Caco-2 (cell line): ENCODE data around the gene RPL7A. TPM values are rescaled to one million over a fixed set of nuclear protein-coding genes. Genes with fewer than 3 reads are reported as not detected.

ENCODE experiments used
- BruUV-seq: library from RNA; stranded (reverse); fragments of 400-500 nt; replicated peaks from 2 replicates; lab custom pipeline; 2021; lab: Mats Ljungman, UMichigan
- CTCF ChIA-PET: fragments of 300-600 bp; sonication (Branson Sonifier 250); formaldehyde crosslinking; loops from one replicate; lab custom pipeline; 2022; ENCODE audit warnings: antibody characterized with exemption; lab: Charles Lee
- POLR2A ChIA-PET: fragments of 300-600 bp; sonication (Branson Sonifier 250); formaldehyde crosslinking; loops from one replicate; lab custom pipeline; 2022; ENCODE audit warnings: antibody characterized with exemption; lab: Charles Lee
- DNase-seq, 2 experiments: peaks; one replicate each; pipeline versions ENCODE4 v3.0.0 to v3.0.0-alpha.2; 2020 to 2022
- H3K27me3 ChIP-seq: replicated peaks from 2 replicates; pipeline ENCODE4 v1.6.0; 2011; ENCODE audit warnings: low read length; ENCODE audit not compliant: control insufficient read depth, insufficient read depth
- H3K36me3 ChIP-seq: 2 replicates; pipeline ENCODE4 v1.5.1; 2011; ENCODE audit warnings: low read length; ENCODE audit not compliant: control insufficient read depth, insufficient read depth
- H3K4me1 ChIP-seq: fragments of 250-450 bp; sonication (Bioruptor Pico); 2 replicates; pipeline ENCODE4 v1.5.1; 2020; ENCODE audit warnings: mild to moderate bottlenecking
- H3K4me3 ChIP-seq: 2 replicates; pipeline ENCODE4 v1.5.1; 2011; ENCODE audit warnings: low read depth, mild to moderate bottlenecking, control low read depth, low read length
- H3K9me3 ChIP-seq: fragments of 250-450 bp; sonication (Bioruptor Pico); 2 replicates; pipeline ENCODE4 v1.5.1; 2020; ENCODE audit warnings: mild to moderate bottlenecking, moderate library complexity
- H3K27ac Mint-ChIP-seq: one replicate; pipeline ENCODE4 v1.8.0; 2022; ENCODE audit warnings: mixed read lengths; ENCODE audit not compliant: unreplicated experiment
- H3K27me3 Mint-ChIP-seq: one replicate; pipeline ENCODE4 v1.8.0; 2022; ENCODE audit warnings: mixed read lengths; ENCODE audit not compliant: insufficient read depth, unreplicated experiment
- H3K36me3 Mint-ChIP-seq: one replicate; pipeline ENCODE4 v1.8.0; 2022; ENCODE audit warnings: mild to moderate bottlenecking, mixed read lengths; ENCODE audit not compliant: insufficient read depth, unreplicated experiment
- H3K4me1 Mint-ChIP-seq: one replicate; pipeline ENCODE4 v1.8.0; 2022; ENCODE audit warnings: low read depth, mixed read lengths; ENCODE audit not compliant: unreplicated experiment
- H3K4me3 Mint-ChIP-seq: one replicate; pipeline ENCODE4 v1.8.0; 2022; ENCODE audit warnings: mild to moderate bottlenecking, moderate library complexity, mixed read lengths; ENCODE audit not compliant: unreplicated experiment
- H3K9me3 Mint-ChIP-seq: one replicate; pipeline ENCODE4 v1.8.0; 2022; ENCODE audit warnings: mixed read lengths; ENCODE audit not compliant: unreplicated experiment
- intact Hi-C: fragments of 100-400 bp; cut with micrococcal nuclease; formaldehyde crosslinking; loops from one replicate; pipeline ENCODE4 v1.10.0; 2022; ENCODE audit not compliant: unreplicated experiment
- total RNA-seq: library from RNA; stranded (reverse); gene quantifications from 2 replicates; pipeline ENCODE4 v1.2.3, GENCODE V29; 2022
- TF ChIP-seq, protein P1 (sequence below), 2 experiments: fragments of 200-600 bp in 1 of 2; IDR thresholded peaks; 1 replicate in 1 of 2; 2 replicates in 1 of 2; pipeline versions ENCODE4 v1.5.1 to v1.8.0; 2011 to 2022; ENCODE audit warnings: antibody characterized with exemption in 1 of 2, control low read depth in 1 of 2, inconsistent platforms in 1 of 2, low read depth in 1 of 2, low read length in 1 of 2, mild to moderate bottlenecking in 1 of 2, moderate library complexity in 1 of 2; ENCODE audit not compliant: insufficient read depth in 1 of 2, severe bottlenecking in 1 of 2, unreplicated experiment in 1 of 2

Gene RPL7A
- total RNA-seq, 1 experiment from 2014 or later = 1,995 TPM

- peak overlapping the region; percentile 90 for H3K4me3 Mint-ChIP-seq
- ChIA-PET POLR2A (interaction anchor here (1.2 to 1.7 kb wide), 4 partner anchors 8 to 161 kb away, joined by 6 to 19 read pairs (median 14); partner anchors contain the start of genes CACFD1, SURF1 and SURF2), CTCF (interaction anchor here (0.8 to 1.1 kb wide), 5 partner anchors 8 to 163 kb away, joined by 3 to 9 read pairs (median 7); partner anchors contain the start of genes CACFD1, SLC2A6, SURF1 and SURF2)
- peak overlapping the region; percentile 98 for H3K27ac Mint-ChIP-seq
- Histone ChIP-seq H3K4me3 (peak overlapping the region; percentile 85), H3K4me1 (peaks cover 10% of the 10 kb centered on the region), H3K36me3 (peaks cover 20% of the 10 kb centered on the region), H3K9me3 (no peaks in the 10 kb centered on the region), H3K27me3 (no peaks in the 10 kb centered on the region)
- H3K4me1 Mint-ChIP-seq = peaks cover 13% of the 10 kb centered on the region
- H3K9me3 Mint-ChIP-seq = no peaks in the 10 kb centered on the region
- DNase-seq = no peak
- peaks cover 83% of the 10 kb centered on the region for H3K36me3 Mint-ChIP-seq
- TF ChIP-seq, protein P1, sequence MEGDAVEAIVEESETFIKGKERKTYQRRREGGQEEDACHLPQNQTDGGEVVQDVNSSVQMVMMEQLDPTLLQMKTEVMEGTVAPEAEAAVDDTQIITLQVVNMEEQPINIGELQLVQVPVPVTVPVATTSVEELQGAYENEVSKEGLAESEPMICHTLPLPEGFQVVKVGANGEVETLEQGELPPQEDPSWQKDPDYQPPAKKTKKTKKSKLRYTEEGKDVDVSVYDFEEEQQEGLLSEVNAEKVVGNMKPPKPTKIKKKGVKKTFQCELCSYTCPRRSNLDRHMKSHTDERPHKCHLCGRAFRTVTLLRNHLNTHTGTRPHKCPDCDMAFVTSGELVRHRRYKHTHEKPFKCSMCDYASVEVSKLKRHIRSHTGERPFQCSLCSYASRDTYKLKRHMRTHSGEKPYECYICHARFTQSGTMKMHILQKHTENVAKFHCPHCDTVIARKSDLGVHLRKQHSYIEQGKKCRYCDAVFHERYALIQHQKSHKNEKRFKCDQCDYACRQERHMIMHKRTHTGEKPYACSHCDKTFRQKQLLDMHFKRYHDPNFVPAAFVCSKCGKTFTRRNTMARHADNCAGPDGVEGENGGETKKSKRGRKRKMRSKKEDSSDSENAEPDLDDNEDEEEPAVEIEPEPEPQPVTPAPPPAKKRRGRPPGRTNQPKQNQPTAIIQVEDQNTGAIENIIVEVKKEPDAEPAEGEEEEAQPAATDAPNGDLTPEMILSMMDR (IDR thresholded peaks at IDR 0.05; ENCODE audit: insufficient read depth in 1 of 2, low read depth in 1 of 2, low read length in 1 of 2, severe bottlenecking in 1 of 2, unreplicated experiment in 1 of 2) = no peak
- intact Hi-C loops = no loop called here
- H3K27me3 Mint-ChIP-seq = no peaks in the 10 kb centered on the region
- TSS peak; percentile 68 for BruUV-seq
These were observed 928 bp downstream of the RPL7A start for GRCh38 chr9:133348718-133349573.

DNA sequence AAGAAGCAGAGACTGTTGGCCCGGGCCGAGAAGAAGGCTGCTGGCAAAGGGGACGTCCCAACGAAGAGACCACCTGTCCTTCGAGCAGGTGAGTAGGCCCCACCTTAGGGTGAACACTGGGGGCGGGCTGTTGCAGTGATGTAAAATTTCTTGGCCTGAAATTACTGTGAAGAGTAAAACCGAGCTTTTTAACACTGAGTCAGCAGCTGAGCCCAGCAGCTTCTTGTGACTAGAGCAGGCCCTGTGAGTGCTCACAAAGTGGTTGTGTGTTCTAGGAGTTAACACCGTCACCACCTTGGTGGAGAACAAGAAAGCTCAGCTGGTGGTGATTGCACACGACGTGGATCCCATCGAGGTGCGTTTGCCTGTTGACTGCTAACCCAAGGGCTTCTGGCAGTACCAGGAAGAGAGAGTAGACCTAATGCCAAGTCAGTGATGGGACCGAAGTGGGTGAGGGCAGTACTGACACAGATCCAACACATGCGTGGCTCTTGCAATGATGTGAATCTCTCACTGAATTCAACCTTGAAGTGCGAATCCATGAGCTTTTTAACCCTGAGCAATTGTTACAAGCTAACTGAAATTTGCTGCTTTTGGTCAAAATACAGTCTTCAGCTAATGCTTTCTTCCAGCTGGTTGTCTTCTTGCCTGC is 2.1 kb downstream of the RPL7A start:
- H3K36me3 Mint-ChIP-seq = peaks cover 89% of the 10 kb centered on the region
- Histone ChIP-seq H3K4me3 (no peak overlapping the region), H3K9me3 (no peaks in the 10 kb centered on the region), H3K36me3 (peaks cover 20% of the 10 kb centered on the region), H3K27me3 (no peaks in the 10 kb centered on the region), H3K4me1 (peaks cover 12% of the 10 kb centered on the region)
- BruUV-seq = no TSS peak
- ChIA-PET POLR2A (no interaction called here), CTCF (interaction anchor here (0.5 kb wide), 1 partner anchor 110 kb away, joined by 4 read pairs; the partner anchor contains the start of gene CACFD1)
- no peak overlapping the region for H3K27ac Mint-ChIP-seq
- peak overlapping the region; percentile 90 for H3K4me3 Mint-ChIP-seq
- intact Hi-C loops = no loop called here
- no peaks in the 10 kb centered on the region for H3K27me3 Mint-ChIP-seq
- no peak for DNase-seq
- peaks cover 13% of the 10 kb centered on the region for H3K4me1 Mint-ChIP-seq
- no peaks in the 10 kb centered on the region for H3K9me3 Mint-ChIP-seq
- TF ChIP-seq, protein P1 (IDR thresholded peaks at IDR 0.05; ENCODE audit: insufficient read depth in 1 of 2, low read depth in 1 of 2, low read length in 1 of 2, severe bottlenecking in 1 of 2, unreplicated experiment in 1 of 2) = no peak

DNA sequence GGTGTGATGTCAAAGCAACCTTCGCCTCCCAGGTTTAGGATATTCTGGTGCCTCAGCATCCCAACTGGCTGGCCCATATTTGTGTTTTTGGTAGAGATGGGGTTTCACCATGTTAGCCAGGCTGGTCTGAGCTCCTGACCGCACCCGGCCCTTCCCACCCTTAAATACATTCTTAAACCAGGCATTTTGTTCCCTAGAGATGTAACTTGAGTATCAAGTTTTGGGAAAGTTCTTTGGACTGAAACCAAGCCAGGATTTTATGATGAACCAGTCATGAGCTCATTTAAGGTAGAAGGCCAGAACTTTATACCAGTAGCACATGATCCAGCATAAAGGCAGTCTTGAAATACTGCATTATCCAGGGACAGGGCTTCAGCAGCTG is 3.5 kb downstream of the RPL7A start:
- Histone ChIP-seq H3K9me3 (no peaks in the 10 kb centered on the region), H3K36me3 (peaks cover 16% of the 10 kb centered on the region), H3K4me1 (peaks cover 12% of the 10 kb centered on the region), H3K4me3 (no peak overlapping the region), H3K27me3 (no peaks in the 10 kb centered on the region)
- no peak overlapping the region for H3K4me3 Mint-ChIP-seq
- no peak for DNase-seq
- intact Hi-C loops = no loop called here
- H3K27me3 Mint-ChIP-seq = no peaks in the 10 kb centered on the region
- CTCF ChIA-PET = no interaction called here
- no peak overlapping the region for H3K27ac Mint-ChIP-seq
- peaks cover 8% of the 10 kb centered on the region for H3K4me1 Mint-ChIP-seq
- TF ChIP-seq, protein P1 (IDR thresholded peaks at IDR 0.05; ENCODE audit: insufficient read depth in 1 of 2, low read depth in 1 of 2, low read length in 1 of 2, severe bottlenecking in 1 of 2, unreplicated experiment in 1 of 2) = no peak
- peaks cover 90% of the 10 kb centered on the region for H3K36me3 Mint-ChIP-seq
- POLR2A ChIA-PET = interaction anchor here (0.6 to 1.1 kb wide), 2 partner anchors 14 to 706 kb away, joined by 4 to 5 read pairs; no protein-coding TSS in a partner anchor
- BruUV-seq = no TSS peak
- no peaks in the 10 kb centered on the region for H3K9me3 Mint-ChIP-seq
